Sigmoid colon (tissue), 4 donors: ENCODE results near the gene TENM4.

Experiments used
- CTCF ChIP-seq, 4 experiments: fragments of 450-650 bp in 3 of 4; fragments of 200-600 bp in 1 of 4; IDR thresholded peaks; one replicate each; pipeline ENCODE4 v1.5.1; 2016 to 2019; ENCODE audit warnings: antibody characterized with exemption in 4 of 4, mild to moderate bottlenecking in 3 of 4, moderate library complexity in 2 of 4
- EP300 ChIP-seq, 4 donors: sonication (generic); formaldehyde crosslinking; IDR thresholded peaks; one replicate each; pipeline ENCODE4 v1.6.1; 2017; ENCODE audit warnings: antibody characterized with exemption in 4 of 4
- POLR2A ChIP-seq, 2 donors: fragments of 450-650 bp; IDR thresholded peaks; one replicate each; pipeline ENCODE4 v1.6.1; 2016; ENCODE audit warnings: antibody characterized with exemption in 2 of 2, mild to moderate bottlenecking in 2 of 2, moderate library complexity in 2 of 2
- POLR2AphosphoS5 ChIP-seq, 4 donors: sonication (generic); formaldehyde crosslinking; IDR thresholded peaks; one replicate each; pipeline ENCODE4 v1.6.1; 2017; ENCODE audit warnings: antibody characterized with exemption in 4 of 4

- TF ChIP-seq CTCF (IDR thresholded peaks at IDR 0.05) (no peak), POLR2A (IDR thresholded peaks at IDR 0.05) (no peak), EP300 (IDR thresholded peaks at IDR 0.05) (no peak), POLR2AphosphoS5 (IDR thresholded peaks at IDR 0.05) (no peak)
Measured at GRCh38 chr11:78630155-78630554, 810.7 kb downstream of the TENM4 start.
